A673 (cell line): ENCODE data around the gene THSD7B.

Source experiments
- EZH2 ChIP-seq: fragments of 200-600 bp; sonication (generic); IDR thresholded peaks from 2 replicates; pipeline ENCODE4 v1.6.1; 2017; ENCODE audit warnings: borderline replicate concordance, low read depth, mild to moderate bottlenecking, mixed read lengths, antibody characterized with exemption, low read length; ENCODE audit not compliant: poor library complexity, severe bottlenecking
- TF ChIP-seq, protein P1 (sequence below): fragments of 300-800, 200-600 bp; sonication (generic); conservative IDR thresholded peaks from 2 replicates; pipeline ENCODE4 v1.5.1; 2017; ENCODE audit warnings: low read depth, mild to moderate bottlenecking, antibody characterized with exemption, low read length, moderate library complexity, mixed read lengths

DNA sequence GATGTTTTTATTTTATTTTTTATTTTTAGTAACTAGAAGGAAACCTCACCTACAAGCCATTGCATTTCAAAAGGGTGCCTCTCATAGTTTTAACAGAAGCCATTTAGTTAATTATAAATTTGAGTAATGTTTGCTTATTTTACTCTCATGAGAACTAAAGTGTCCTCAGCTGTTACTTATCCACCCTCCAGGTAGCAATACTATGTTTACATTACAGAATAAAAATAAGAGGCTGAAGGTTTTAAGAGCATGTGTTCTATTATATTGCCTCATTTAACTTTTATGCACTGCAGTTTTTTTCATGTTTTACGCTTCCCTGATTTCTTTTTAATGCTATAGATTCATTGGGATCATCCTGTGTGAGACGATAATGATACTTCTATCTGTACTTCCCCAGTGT is 235.5 kb downstream of the THSD7B start:
- TF ChIP-seq, protein P1, sequence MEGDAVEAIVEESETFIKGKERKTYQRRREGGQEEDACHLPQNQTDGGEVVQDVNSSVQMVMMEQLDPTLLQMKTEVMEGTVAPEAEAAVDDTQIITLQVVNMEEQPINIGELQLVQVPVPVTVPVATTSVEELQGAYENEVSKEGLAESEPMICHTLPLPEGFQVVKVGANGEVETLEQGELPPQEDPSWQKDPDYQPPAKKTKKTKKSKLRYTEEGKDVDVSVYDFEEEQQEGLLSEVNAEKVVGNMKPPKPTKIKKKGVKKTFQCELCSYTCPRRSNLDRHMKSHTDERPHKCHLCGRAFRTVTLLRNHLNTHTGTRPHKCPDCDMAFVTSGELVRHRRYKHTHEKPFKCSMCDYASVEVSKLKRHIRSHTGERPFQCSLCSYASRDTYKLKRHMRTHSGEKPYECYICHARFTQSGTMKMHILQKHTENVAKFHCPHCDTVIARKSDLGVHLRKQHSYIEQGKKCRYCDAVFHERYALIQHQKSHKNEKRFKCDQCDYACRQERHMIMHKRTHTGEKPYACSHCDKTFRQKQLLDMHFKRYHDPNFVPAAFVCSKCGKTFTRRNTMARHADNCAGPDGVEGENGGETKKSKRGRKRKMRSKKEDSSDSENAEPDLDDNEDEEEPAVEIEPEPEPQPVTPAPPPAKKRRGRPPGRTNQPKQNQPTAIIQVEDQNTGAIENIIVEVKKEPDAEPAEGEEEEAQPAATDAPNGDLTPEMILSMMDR, result no peak
- no peak for TF ChIP-seq EZH2
